ENCODE measurements around the gene ZBED6. TPM values are rescaled to one million over a fixed set of nuclear protein-coding genes. Genes with fewer than 3 reads are reported as not detected.

The ZBED6 gene
- total and polyA plus RNA-seq, 2 experiments from 2014 or later, result 2.5 to 4.8 TPM

DNA sequence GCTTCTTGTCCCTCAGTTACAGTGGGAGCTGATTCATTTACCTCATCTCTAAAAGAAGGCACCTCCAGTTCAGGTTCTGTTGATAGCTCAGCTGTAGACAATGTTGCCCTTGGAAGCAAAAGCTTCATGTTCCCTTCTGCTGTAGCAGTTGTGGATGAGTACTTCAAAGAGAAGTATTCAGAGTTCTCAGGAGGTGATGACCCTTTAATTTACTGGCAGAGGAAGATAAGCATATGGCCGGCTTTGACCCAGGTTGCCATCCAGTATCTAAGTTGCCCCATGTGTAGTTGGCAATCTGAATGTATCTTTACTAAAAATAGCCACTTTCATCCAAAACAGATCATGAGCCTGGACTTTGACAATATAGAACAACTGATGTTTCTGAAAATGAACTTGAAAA is 4.5 kb downstream of the ZBED6 start:
- no peak overlapping the region for H3K27ac ChIP-seq (ENCODE audit: low read depth)
- peaks cover 16% of the 10 kb centered on the region for H3K36me3 ChIP-seq (ENCODE audit: insufficient read depth)
- H3K9me2 ChIP-seq (ENCODE audit: insufficient read depth), result peaks cover 13% of the 10 kb centered on the region

More for the DNA sequence above, 4.5 kb downstream of the ZBED6 start:
- Mint-ChIP-seq H3K27ac (no peak overlapping the region), H3K4me1 (peaks cover 34% of the 10 kb centered on the region), H3K4me3 (no peak overlapping the region), H3K27me3 (ENCODE audit: insufficient read depth, low read depth, poor library complexity) (peaks cover 9% of the 10 kb centered on the region), H3K9me3 (peaks cover 30% of the 10 kb centered on the region), H3K36me3 (ENCODE audit: low read depth) (peaks cover 68% of the 10 kb centered on the region)
- ATAC-seq (no peak), DNase-seq (ENCODE audit: low spot score) (no peak)
- H3K79me2 ChIP-seq (replicated peaks; ENCODE audit: insufficient read depth), result peaks cover 89% of the 10 kb centered on the region
- peaks cover 25% of the 10 kb centered on the region for H4K20me1 ChIP-seq (replicated peaks; ENCODE audit: insufficient read depth)
- H2AFZ ChIP-seq, result no peak overlapping the region
- TF ChIP-seq JUNB (IDR thresholded peaks at IDR 0.05; ENCODE audit: unreplicated experiment), result no peak
- no peak for TF ChIP-seq EZH2phosphoT487 (IDR thresholded peaks at IDR 0.05; ENCODE audit: unreplicated experiment)
- no peak for TF ChIP-seq NANOG (IDR thresholded peaks at IDR 0.05; ENCODE audit: borderline replicate concordance)
- TF ChIP-seq, protein P1, sequence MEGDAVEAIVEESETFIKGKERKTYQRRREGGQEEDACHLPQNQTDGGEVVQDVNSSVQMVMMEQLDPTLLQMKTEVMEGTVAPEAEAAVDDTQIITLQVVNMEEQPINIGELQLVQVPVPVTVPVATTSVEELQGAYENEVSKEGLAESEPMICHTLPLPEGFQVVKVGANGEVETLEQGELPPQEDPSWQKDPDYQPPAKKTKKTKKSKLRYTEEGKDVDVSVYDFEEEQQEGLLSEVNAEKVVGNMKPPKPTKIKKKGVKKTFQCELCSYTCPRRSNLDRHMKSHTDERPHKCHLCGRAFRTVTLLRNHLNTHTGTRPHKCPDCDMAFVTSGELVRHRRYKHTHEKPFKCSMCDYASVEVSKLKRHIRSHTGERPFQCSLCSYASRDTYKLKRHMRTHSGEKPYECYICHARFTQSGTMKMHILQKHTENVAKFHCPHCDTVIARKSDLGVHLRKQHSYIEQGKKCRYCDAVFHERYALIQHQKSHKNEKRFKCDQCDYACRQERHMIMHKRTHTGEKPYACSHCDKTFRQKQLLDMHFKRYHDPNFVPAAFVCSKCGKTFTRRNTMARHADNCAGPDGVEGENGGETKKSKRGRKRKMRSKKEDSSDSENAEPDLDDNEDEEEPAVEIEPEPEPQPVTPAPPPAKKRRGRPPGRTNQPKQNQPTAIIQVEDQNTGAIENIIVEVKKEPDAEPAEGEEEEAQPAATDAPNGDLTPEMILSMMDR (conservative IDR thresholded peaks at IDR 0.05; ENCODE audit: low read depth in 2 of 2), result no peak
- TF ChIP-seq, protein P2, sequence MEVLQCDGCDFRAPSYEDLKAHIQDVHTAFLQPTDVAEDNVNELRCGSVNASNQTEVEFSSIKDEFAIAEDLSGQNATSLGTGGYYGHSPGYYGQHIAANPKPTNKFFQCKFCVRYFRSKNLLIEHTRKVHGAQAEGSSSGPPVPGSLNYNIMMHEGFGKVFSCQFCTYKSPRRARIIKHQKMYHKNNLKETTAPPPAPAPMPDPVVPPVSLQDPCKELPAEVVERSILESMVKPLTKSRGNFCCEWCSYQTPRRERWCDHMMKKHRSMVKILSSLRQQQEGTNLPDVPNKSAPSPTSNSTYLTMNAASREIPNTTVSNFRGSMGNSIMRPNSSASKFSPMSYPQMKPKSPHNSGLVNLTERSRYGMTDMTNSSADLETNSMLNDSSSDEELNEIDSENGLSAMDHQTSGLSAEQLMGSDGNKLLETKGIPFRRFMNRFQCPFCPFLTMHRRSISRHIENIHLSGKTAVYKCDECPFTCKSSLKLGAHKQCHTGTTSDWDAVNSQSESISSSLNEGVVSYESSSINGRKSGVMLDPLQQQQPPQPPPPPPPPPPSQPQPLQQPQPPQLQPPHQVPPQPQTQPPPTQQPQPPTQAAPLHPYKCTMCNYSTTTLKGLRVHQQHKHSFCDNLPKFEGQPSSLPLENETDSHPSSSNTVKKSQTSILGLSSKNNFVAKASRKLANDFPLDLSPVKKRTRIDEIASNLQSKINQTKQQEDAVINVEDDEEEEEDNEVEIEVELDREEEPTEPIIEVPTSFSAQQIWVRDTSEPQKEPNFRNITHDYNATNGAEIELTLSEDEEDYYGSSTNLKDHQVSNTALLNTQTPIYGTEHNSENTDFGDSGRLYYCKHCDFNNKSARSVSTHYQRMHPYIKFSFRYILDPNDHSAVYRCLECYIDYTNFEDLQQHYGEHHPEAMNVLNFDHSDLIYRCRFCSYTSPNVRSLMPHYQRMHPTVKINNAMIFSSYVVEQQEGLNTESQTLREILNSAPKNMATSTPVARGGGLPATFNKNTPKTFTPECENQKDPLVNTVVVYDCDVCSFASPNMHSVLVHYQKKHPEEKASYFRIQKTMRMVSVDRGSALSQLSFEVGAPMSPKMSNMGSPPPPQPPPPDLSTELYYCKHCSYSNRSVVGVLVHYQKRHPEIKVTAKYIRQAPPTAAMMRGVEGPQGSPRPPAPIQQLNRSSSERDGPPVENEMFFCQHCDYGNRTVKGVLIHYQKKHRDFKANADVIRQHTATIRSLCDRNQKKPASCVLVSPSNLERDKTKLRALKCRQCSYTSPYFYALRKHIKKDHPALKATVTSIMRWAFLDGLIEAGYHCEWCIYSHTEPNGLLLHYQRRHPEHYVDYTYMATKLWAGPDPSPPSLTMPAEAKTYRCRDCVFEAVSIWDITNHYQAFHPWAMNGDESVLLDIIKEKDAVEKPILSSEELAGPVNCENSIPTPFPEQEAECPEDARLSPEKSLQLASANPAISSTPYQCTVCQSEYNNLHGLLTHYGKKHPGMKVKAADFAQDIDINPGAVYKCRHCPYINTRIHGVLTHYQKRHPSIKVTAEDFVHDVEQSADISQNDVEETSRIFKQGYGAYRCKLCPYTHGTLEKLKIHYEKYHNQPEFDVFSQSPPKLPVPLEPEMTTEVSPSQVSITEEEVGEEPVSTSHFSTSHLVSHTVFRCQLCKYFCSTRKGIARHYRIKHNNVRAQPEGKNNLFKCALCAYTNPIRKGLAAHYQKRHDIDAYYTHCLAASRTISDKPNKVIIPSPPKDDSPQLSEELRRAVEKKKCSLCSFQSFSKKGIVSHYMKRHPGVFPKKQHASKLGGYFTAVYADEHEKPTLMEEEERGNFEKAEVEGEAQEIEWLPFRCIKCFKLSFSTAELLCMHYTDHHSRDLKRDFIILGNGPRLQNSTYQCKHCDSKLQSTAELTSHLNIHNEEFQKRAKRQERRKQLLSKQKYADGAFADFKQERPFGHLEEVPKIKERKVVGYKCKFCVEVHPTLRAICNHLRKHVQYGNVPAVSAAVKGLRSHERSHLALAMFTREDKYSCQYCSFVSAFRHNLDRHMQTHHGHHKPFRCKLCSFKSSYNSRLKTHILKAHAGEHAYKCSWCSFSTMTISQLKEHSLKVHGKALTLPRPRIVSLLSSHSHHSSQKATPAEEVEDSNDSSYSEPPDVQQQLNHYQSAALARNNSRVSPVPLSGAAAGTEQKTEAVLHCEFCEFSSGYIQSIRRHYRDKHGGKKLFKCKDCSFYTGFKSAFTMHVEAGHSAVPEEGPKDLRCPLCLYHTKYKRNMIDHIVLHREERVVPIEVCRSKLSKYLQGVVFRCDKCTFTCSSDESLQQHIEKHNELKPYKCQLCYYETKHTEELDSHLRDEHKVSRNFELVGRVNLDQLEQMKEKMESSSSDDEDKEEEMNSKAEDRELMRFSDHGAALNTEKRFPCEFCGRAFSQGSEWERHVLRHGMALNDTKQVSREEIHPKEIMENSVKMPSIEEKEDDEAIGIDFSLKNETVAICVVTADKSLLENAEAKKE (CRISPR knock-in tag; IDR thresholded peaks at IDR 0.05), result no peak
- no peak for TF ChIP-seq ZNF331 (CRISPR knock-in tag; IDR thresholded peaks at IDR 0.05; ENCODE audit: low read depth)
- TF ChIP-seq, protein P3, sequence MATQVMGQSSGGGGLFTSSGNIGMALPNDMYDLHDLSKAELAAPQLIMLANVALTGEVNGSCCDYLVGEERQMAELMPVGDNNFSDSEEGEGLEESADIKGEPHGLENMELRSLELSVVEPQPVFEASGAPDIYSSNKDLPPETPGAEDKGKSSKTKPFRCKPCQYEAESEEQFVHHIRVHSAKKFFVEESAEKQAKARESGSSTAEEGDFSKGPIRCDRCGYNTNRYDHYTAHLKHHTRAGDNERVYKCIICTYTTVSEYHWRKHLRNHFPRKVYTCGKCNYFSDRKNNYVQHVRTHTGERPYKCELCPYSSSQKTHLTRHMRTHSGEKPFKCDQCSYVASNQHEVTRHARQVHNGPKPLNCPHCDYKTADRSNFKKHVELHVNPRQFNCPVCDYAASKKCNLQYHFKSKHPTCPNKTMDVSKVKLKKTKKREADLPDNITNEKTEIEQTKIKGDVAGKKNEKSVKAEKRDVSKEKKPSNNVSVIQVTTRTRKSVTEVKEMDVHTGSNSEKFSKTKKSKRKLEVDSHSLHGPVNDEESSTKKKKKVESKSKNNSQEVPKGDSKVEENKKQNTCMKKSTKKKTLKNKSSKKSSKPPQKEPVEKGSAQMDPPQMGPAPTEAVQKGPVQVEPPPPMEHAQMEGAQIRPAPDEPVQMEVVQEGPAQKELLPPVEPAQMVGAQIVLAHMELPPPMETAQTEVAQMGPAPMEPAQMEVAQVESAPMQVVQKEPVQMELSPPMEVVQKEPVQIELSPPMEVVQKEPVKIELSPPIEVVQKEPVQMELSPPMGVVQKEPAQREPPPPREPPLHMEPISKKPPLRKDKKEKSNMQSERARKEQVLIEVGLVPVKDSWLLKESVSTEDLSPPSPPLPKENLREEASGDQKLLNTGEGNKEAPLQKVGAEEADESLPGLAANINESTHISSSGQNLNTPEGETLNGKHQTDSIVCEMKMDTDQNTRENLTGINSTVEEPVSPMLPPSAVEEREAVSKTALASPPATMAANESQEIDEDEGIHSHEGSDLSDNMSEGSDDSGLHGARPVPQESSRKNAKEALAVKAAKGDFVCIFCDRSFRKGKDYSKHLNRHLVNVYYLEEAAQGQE (IDR thresholded peaks at IDR 0.05; ENCODE audit: unreplicated experiment), result no peak
- no peak for TF ChIP-seq CREB1 (CRISPR knock-in tag; IDR thresholded peaks at IDR 0.05; ENCODE audit: low read depth)
- TF ChIP-seq POLR2AphosphoS5 (IDR thresholded peaks at IDR 0.05; ENCODE audit: low read depth), result no peak
- no peak for TF ChIP-seq ZNF114 (CRISPR knock-in tag; IDR thresholded peaks at IDR 0.05)
- TF ChIP-seq STAT1 (IDR thresholded peaks at IDR 0.05; ENCODE audit: unreplicated experiment), result no peak
- TF ChIP-seq EZH2 (IDR thresholded peaks at IDR 0.05; ENCODE audit: low read depth, unreplicated experiment), result no peak
- TF ChIP-seq, protein P4, sequence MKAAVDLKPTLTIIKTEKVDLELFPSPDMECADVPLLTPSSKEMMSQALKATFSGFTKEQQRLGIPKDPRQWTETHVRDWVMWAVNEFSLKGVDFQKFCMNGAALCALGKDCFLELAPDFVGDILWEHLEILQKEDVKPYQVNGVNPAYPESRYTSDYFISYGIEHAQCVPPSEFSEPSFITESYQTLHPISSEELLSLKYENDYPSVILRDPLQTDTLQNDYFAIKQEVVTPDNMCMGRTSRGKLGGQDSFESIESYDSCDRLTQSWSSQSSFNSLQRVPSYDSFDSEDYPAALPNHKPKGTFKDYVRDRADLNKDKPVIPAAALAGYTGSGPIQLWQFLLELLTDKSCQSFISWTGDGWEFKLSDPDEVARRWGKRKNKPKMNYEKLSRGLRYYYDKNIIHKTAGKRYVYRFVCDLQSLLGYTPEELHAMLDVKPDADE (IDR thresholded peaks at IDR 0.05), result no peak
- H3K4me3 ChIP-seq, result no peak overlapping the region
- peaks cover 12% of the 10 kb centered on the region for H3F3A ChIP-seq (replicated peaks; ENCODE audit: low read depth)
- no peaks in the 10 kb centered on the region for H3K27me3 ChIP-seq (ENCODE audit: insufficient read depth)
- no peak overlapping the region for H3K4me2 ChIP-seq
- H3K4me1 ChIP-seq (ENCODE audit: insufficient read depth), result peaks cover 15% of the 10 kb centered on the region
